PC-9 (cell line): Measurements from ENCODE around the gene HYAL1.

Source experiments
- CTCF ChIP-seq: fragments of 200-600 bp; sonication (generic); conservative IDR thresholded peaks from 2 replicates; pipeline ENCODE4 v1.6.1; 2017; ENCODE audit warnings: mixed run types, antibody characterized with exemption, mild to moderate bottlenecking, moderate library complexity
- EZH2 ChIP-seq: fragments of 200-600 bp; sonication (generic); IDR thresholded peaks from 2 replicates; pipeline ENCODE4 v1.8.0; 2017; ENCODE audit warnings: antibody characterized with exemption, low read depth

GRCh38 chr3:50293079-50293801, 10.1 kb downstream of the HYAL1 start:
- TF ChIP-seq CTCF (no peak), EZH2 (no peak)
